COLO829 (cell line): Measurements from ENCODE around the gene RPUSD4.

ENCODE experiments used
- DNase-seq: peaks from one replicate; pipeline ENCODE4 v3.0.0; 2012; ENCODE audit warnings: low spot score

Gene RPUSD4

GRCh38 chr11:126156814-126157213, 54.6 kb downstream of the RPUSD4 start:
- no peak for DNase-seq

GRCh38 chr11:126155402-126156187, 55.9 kb downstream of the RPUSD4 start:
- no peak for DNase-seq

DNA sequence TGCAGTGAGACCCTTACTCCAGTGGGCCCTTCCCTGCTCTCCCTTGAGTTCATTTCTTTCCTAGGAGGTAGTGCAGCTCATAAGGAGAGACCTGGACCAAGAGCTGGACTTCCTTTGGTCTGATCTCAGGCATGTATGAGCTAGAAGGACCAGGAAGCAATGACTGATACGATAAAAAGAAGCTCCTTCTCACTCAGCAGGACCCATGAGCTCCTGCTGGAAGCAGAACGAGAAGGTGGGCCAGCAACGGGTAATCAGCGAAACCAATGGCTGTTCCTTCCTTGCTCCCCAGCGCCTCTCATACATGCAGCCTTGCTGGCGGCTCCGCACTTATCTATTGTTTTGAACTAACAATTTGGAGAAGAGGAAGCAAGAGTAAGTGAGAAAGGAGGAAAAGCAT, 56.8 kb downstream of the RPUSD4 start:
- DNase-seq = no peak

GRCh38 chr11:126153972-126154371, 57.5 kb downstream of the RPUSD4 start:
- DNase-seq = no peak

- DNase-seq = no peak
Measured at GRCh38 chr11:126153006-126153405, 58.4 kb downstream of the RPUSD4 start.

- DNase-seq = no peak
Measured at GRCh38 chr11:126152586-126152985, 58.9 kb downstream of the RPUSD4 start.

DNA sequence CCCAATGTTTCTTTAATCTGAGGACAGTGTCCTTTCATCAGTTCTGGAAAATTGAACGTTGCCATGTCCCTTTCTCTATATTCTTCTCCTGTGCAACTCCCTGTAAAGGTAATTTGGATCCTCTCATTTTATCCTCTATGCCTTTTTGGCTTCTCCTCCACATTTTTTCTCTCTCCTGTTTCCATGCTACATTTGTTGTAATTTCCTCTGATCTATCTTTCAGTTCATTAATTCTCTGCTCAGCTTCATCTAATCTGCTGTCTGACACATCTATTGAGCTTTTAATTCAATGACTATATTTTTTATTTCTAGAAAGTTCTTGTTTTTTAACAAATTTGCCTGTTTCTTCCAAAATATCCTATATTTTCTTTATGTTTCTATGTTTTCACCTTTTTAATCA, 59.3 kb downstream of the RPUSD4 start:
- no peak for DNase-seq
